ENCODE data around the gene TMEM123.

DNA sequence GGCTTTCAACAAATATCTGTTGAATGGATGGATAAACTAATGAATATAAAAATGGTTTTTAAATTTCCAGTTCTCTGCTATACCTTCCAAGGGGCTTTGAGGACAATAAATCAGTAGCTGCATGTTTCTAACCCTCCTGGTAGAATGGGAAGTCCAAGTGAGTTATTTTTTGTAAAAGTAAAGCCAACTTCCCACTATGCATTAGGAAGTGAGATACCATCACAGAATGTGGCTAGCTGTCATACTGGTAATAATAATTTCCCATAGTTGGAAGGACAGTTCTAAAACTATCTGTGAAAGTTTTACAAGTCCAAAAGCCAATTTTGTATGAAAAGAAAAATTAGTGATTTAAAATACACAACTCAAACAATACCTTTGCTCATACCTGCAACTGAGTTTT, 50.0 kb downstream of the TMEM123 start:
- TF ChIP-seq JUN (IDR thresholded peaks at IDR 0.05; ENCODE audit: borderline replicate concordance, insufficient read depth, insufficient read length, low read depth): no peak
- TF ChIP-seq, protein P1, sequence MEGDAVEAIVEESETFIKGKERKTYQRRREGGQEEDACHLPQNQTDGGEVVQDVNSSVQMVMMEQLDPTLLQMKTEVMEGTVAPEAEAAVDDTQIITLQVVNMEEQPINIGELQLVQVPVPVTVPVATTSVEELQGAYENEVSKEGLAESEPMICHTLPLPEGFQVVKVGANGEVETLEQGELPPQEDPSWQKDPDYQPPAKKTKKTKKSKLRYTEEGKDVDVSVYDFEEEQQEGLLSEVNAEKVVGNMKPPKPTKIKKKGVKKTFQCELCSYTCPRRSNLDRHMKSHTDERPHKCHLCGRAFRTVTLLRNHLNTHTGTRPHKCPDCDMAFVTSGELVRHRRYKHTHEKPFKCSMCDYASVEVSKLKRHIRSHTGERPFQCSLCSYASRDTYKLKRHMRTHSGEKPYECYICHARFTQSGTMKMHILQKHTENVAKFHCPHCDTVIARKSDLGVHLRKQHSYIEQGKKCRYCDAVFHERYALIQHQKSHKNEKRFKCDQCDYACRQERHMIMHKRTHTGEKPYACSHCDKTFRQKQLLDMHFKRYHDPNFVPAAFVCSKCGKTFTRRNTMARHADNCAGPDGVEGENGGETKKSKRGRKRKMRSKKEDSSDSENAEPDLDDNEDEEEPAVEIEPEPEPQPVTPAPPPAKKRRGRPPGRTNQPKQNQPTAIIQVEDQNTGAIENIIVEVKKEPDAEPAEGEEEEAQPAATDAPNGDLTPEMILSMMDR (IDR thresholded peaks at IDR 0.05; ENCODE audit: extremely low read depth in 1 of 2, insufficient read depth in 1 of 2, low read depth in 1 of 2, low read length in 2 of 2): no peak
